H1 (cell line): Measurements from ENCODE around the gene ABHD16A. TPM values are rescaled to one million over a fixed set of nuclear protein-coding genes. Genes with fewer than 3 reads are reported as not detected.

ENCODE experiments used
- CBX8 ChIP-seq: fragments of 300-800, 300-1000 bp; sonication (generic); IDR thresholded peaks from 2 replicates; pipeline ENCODE4 v1.7.1; 2016; ENCODE audit warnings: low read depth, low read length, borderline replicate concordance
- CEBPB ChIP-seq: IDR thresholded peaks from 2 replicates; pipeline ENCODE4 v1.6.1; 2012; ENCODE audit warnings: low read depth, low read length
- CHD1 ChIP-seq: IDR thresholded peaks from 2 replicates; pipeline ENCODE4 v1.6.1; 2012; ENCODE audit warnings: low read depth, low read length, improper control_type of control experiment
- EZH2 ChIP-seq: fragments of 200-600 bp; sonication (generic); IDR thresholded peaks from 2 replicates; pipeline ENCODE4 v1.7.1; 2012; ENCODE audit warnings: low read depth, mild to moderate bottlenecking, moderate library complexity, low read length, inconsistent platforms; ENCODE audit not compliant: severe bottlenecking
- GABPA ChIP-seq: IDR thresholded peaks from 2 replicates; pipeline ENCODE4 v1.6.1; 2011; ENCODE audit warnings: mild to moderate bottlenecking, low read length, moderate library complexity, borderline replicate concordance; ENCODE audit not compliant: insufficient read depth
- HDAC2 ChIP-seq, 2 experiments: fragments of 300-600 bp in 1 of 2; sonication (generic) in 1 of 2; IDR thresholded peaks; 2 replicates each; pipeline ENCODE4 v1.6.1; 2011 to 2012; ENCODE audit warnings: low read depth in 2 of 2, low read length in 2 of 2, mild to moderate bottlenecking in 2 of 2, moderate library complexity in 2 of 2, borderline replicate concordance in 1 of 2, inconsistent platforms in 1 of 2
- HDAC6 ChIP-seq: IDR thresholded peaks from one replicate; pipeline ENCODE4 v1.7.1; 2012; ENCODE audit warnings: low read depth, mild to moderate bottlenecking, inconsistent platforms, low read length, moderate library complexity
- JUN ChIP-seq: IDR thresholded peaks from 2 replicates; pipeline ENCODE4 v1.6.1; 2011; ENCODE audit warnings: low read depth, mild to moderate bottlenecking, improper control_type of control experiment, low read length
- KDM1A ChIP-seq: fragments of 200-600, 300-600 bp; sonication (generic); IDR thresholded peaks from 2 replicates; pipeline ENCODE4 v1.7.1; 2016; ENCODE audit warnings: mild to moderate bottlenecking, low read length, borderline replicate concordance
- MAFK ChIP-seq: IDR thresholded peaks from 2 replicates; pipeline ENCODE4 v1.6.1; 2012; ENCODE audit warnings: low read depth, mild to moderate bottlenecking, improper control_type of control experiment, low read length
- MAX ChIP-seq: IDR thresholded peaks from 2 replicates; pipeline ENCODE4 v1.6.1; 2012; ENCODE audit warnings: inconsistent platforms
- NANOG ChIP-seq: IDR thresholded peaks from 2 replicates; pipeline ENCODE4 v1.6.1; 2011; ENCODE audit warnings: low read length, low read depth, mild to moderate bottlenecking, inconsistent platforms; ENCODE audit not compliant: insufficient read depth, poor library complexity, severe bottlenecking
- PHF8 ChIP-seq: fragments of 200-600 bp; sonication (generic); conservative IDR thresholded peaks from 2 replicates; pipeline ENCODE4 v1.7.1; 2012; ENCODE audit warnings: low read depth, mild to moderate bottlenecking, inconsistent platforms, low read length, moderate library complexity
- POLR2AphosphoS5 ChIP-seq: IDR thresholded peaks from 2 replicates; pipeline ENCODE4 v1.6.1; 2011; ENCODE audit warnings: low read depth, low read length
- POU5F1 ChIP-seq: IDR thresholded peaks from 2 replicates; pipeline ENCODE4 v1.6.1; 2011; ENCODE audit warnings: low read depth, mild to moderate bottlenecking, low read length, moderate library complexity
- RNF2 ChIP-seq: fragments of 200-900, 300-1000 bp; sonication (generic); IDR thresholded peaks from 2 replicates; pipeline ENCODE4 v1.7.1; 2016; ENCODE audit warnings: borderline replicate concordance, low read depth, mild to moderate bottlenecking, antibody characterized with exemption, low read length; ENCODE audit not compliant: poor library complexity, severe bottlenecking; ENCODE audit errors: missing control alignments
- RXRA ChIP-seq: IDR thresholded peaks from 2 replicates; pipeline ENCODE4 v1.6.1; 2011; ENCODE audit warnings: low read depth, mild to moderate bottlenecking, low read length, moderate library complexity; ENCODE audit not compliant: insufficient read depth
- SAP30 ChIP-seq: fragments of 300-600 bp; sonication (generic); IDR thresholded peaks from 2 replicates; pipeline ENCODE4 v1.7.1; 2012; ENCODE audit warnings: low read length, moderate library complexity, mild to moderate bottlenecking, inconsistent platforms; ENCODE audit not compliant: insufficient read depth, insufficient replicate concordance
- SIN3A ChIP-seq, 2 experiments: IDR thresholded peaks in 1 of 2; conservative IDR thresholded peaks in 1 of 2; 2 replicates each; pipeline ENCODE4 v1.6.1; 2011 to 2012; ENCODE audit warnings: low read length in 2 of 2, improper control_type of control experiment in 1 of 2, low read depth in 1 of 2, mild to moderate bottlenecking in 1 of 2
- SP2 ChIP-seq: IDR thresholded peaks from 2 replicates; pipeline ENCODE4 v1.6.1; 2012; ENCODE audit warnings: mild to moderate bottlenecking, low read length, inconsistent platforms
- SRF ChIP-seq: IDR thresholded peaks from 2 replicates; pipeline ENCODE4 v1.6.1; 2011; ENCODE audit warnings: mild to moderate bottlenecking, low read depth, low read length, moderate library complexity
- TEAD4 ChIP-seq: IDR thresholded peaks from 2 replicates; pipeline ENCODE4 v1.6.1; 2012; ENCODE audit warnings: low read depth, low read length, inconsistent platforms, mixed read lengths
- YY1 ChIP-seq: IDR thresholded peaks from 2 replicates; pipeline ENCODE4 v1.6.1; 2011; ENCODE audit warnings: low read depth, mild to moderate bottlenecking, low read length
- polyA plus RNA-seq, 7 experiments: library from polyadenylated mRNA; depleted of rRNA in 3 of 7; stranded (reverse) in 5 of 7; unstranded in 2 of 7; fragments of >200 nt in 5 of 7; fragments of 200-250 nt in 2 of 7; gene quantifications; 1 replicate in 5 of 7; 2 replicates in 1 of 7; 4 replicates in 1 of 7; pipeline versions ENCODE4 v1.2.1 to v1.2.3, GENCODE V29; 2011 to 2013; ENCODE audit warnings: missing spikeins in 2 of 7, mixed read lengths in 2 of 7
- total RNA-seq: library from RNA; stranded (reverse); fragmentation: NEBNext Ultra II Directional; extraction: Animal tissue kit (Norgen Biotek cat#: 25700); gene quantifications from 2 replicates; pipeline ENCODE4 v1.2.1, GENCODE V29; 2021

Gene ABHD16A
- total and polyA plus RNA-seq, 2 of the 8 experiments (the other 6 are each of a cell fraction or from before 2014, with no cell fraction given), result 32.9 to 40.2 TPM

GRCh38 chr6:31664790-31665500, 38.2 kb downstream of the ABHD16A start, which contains the start of gene GPANK1 (continued):
- no peak for TF ChIP-seq EZH2
- TF ChIP-seq GABPA, result no peak
- TF ChIP-seq KDM1A, result no peak
- TF ChIP-seq CBX8, result no peak
- TF ChIP-seq SRF, result no peak
- TF ChIP-seq PHF8, result 0 out of 2 replicates have a peak, but pooled peaks have one; percentile 33
- no peak; the same call in 1 of the 2 replicates for TF ChIP-seq TEAD4
- TF ChIP-seq MAFK, result no peak
- TF ChIP-seq RXRA, result no peak
- TF ChIP-seq YY1, result peak; percentile 95
- peak; percentile 25; the same call in 1 of the 2 replicates for TF ChIP-seq CHD1
- no peak for TF ChIP-seq RNF2
- peak; percentile 86 for TF ChIP-seq SAP30
- TF ChIP-seq POU5F1, result no peak
- no peak for TF ChIP-seq HDAC6
- TF ChIP-seq POLR2AphosphoS5, result no peak; the same call in 1 of the 2 replicates
- TF ChIP-seq NANOG, result no peak
- 0 out of 4 replicates have a peak, but pooled peaks of 1 of the 2 experiments have one; percentile 20 for TF ChIP-seq HDAC2 (IDR thresholded peaks at IDR 0.05; ENCODE audit: borderline replicate concordance in 1 of 2, low read depth in 2 of 2, low read length in 2 of 2)
- TF ChIP-seq CEBPB, result no peak
- no peak for TF ChIP-seq JUN
- TF ChIP-seq SP2, result no peak
- TF ChIP-seq MAX, result peak; percentile 80
- TF ChIP-seq SIN3A (conservative IDR thresholded peaks at IDR 0.05 in 1 of 2, IDR thresholded peaks at IDR 0.05 in 1 of 2; ENCODE audit: low read depth in 1 of 2, low read length in 2 of 2), result peak; percentile 49 to 54; a peak in 1 of 4 replicates
